GM15510 (cell line): ENCODE measurements around the gene FBL.

Experiments used
- POLR2A ChIP-seq: IDR thresholded peaks from 3 replicates; pipeline ENCODE4 v1.6.1; 2011; ENCODE audit warnings: borderline replicate concordance; ENCODE audit not compliant: insufficient read length; ENCODE audit errors: extremely low read depth

FBL gene

DNA sequence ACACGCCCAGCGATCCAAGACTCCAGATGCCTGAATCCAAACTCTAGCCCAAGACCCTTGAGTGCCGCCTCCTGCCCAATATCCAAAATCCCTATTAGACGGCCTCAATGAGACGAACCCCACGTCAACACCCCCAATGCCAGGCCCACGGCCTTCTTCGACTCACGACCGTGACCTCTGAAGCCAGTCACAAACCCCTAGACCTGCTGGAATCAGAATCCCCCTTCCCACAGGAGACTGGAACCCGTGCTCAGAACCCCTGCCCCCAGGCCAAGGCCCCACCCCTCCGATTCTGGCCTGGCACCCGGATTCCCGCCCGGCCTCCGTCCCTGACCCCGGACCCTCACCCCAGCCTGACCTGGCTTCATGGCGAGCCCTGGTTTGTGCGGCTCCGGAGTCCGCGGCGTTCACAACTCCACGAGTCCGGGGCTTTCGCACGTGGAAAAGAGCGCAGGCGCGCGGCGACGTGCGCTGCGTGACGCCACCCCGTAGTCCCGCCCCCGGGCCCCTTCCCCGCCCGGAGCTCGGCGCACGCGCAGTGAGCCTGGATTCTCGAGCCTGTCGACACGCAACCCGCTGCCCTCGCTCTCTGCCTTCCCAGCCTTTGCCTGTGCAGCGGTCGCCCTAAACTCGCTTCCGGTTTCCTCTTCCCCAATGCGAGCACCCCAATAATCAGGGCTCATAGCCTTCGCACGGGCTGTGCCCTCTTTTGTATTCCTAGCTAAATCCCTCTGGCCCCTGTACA lies at the start of gene FBL:
FBL (minus strand) TSS at position 447 of the 745 bp plus-strand sequence; CDS start at position 368, 79 bp downstream.
- peak; percentile 91 for TF ChIP-seq POLR2A

DNA sequence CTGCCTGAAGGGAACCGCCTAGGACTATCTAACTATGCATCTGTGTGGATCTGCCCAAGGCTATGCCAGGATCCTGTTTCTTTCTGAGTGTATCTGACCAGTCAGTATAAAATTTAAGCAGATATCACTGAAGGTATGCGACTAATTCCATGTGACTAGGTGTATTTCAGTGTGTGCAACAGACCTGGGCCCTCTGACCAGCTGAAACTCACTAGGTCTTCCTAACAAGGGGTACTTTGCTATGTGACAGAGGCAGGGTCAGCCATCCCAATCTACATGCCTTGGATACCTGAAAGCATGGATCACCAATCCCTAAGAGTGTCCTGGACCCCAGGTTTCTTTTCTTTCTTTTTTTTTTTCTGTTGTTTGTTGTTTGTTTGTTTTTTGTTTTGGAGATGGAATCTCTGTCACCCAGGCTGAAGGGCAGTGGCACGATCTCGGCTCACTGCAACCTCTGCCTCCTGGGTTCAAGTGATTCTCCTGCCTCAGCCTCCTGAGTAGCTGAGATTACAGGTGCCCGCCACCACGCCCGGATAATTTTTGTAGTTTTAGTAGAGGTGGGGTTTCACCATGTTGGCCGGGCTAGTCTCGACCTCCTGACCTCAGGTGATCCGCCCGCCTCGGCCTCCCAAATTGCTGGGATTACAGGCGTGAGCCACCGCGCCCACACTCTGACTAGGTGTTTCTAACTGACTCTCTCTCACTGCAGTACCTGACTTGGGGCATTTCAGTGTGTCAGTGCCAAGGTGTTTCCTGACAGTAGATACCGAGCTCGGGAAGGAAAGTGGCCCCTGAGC lies 44.8 kb upstream of the FBL start:
- TF ChIP-seq POLR2A, result no peak

- TF ChIP-seq POLR2A, result no peak
These were observed 32.2 kb upstream of the FBL start for GRCh38 chr19:39878398-39878797.

DNA sequence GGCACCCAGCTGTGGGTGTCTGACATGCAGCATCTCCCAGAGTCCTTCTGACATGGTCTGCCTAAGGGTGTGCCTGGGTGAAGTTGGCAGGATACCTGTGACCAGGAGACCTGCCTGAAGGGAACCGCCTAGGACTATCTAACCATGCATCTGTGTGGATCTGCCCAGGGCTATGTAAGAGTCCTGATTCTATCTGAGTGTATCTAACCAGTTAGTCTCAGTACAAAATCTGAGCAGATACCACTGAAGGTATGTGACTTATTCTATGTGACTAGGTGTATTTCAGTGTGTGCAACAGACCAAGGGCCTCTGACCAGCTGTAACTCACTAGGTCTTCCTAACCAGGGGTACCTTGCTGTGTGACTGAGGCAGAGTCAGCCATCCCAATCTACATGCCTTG lies 28.2 kb upstream of the FBL start:
- TF ChIP-seq POLR2A, result no peak

DNA sequence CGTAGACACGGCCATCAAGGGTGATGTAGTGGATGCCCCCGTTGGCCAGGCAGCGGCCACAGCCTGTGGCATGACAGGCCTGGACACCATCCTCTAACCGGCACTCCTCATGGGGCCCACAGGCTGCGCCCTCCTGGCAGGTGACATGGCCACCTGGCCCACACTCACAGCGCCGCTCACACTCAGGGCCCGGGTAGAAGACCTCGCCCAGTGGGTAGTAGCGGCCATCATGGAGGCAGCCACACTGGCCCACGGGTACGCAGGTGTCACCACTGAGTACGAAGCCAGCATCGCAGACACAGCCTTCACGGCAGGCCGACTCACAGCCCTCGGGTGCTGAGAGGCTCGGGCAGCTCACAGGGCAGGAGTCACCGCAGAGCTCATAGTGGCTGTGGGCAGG lies 27.2 kb upstream of the FBL start:
- TF ChIP-seq POLR2A, result no peak

DNA sequence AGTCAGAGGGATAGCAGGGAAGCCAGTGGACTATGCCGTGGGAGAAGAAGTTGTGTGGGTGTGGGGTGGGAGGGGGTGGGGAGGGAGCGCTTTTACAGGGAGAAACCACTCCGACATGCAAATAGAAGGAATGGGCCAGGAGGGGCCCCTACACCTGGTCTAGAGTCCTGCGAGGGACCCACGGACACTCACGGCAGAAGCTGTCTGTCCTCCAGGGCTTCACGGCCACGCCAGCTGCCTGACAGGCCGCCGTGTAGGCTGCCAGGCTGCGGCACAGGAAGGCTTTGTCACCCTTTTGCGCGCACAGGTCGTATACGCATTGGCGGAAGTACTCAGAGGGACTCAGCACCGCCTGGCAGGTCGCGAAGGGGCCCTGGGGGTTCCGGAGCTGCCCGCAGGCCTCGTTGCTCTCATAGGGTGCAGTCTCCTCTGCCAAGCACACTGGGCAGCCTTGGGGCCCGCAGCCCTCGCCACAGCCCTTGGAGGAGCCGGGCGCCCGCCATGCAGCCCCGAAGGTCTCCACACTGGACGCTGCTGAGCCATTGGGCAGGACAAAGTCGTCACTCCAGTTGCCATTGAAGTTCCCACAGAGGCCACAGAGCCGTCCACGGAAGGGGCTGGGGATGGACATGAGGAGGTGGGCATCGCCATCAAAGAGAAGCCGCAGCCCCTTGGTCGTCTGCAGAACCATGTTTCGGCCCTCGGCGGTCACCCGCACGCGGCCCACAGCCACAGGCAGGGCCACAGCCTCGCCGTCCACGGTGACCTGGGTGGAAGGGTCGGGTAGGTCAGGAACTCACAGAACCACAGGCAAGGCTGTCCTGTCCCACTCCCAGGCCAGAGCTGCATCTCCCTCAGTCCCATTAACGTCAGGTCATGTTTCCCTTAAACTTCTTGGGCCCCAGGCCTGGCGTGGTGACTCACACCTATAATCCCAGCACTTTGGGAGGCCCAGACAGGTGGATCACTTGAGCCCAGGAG lies 26.0 kb upstream of the FBL start:
- no peak for TF ChIP-seq POLR2A

DNA sequence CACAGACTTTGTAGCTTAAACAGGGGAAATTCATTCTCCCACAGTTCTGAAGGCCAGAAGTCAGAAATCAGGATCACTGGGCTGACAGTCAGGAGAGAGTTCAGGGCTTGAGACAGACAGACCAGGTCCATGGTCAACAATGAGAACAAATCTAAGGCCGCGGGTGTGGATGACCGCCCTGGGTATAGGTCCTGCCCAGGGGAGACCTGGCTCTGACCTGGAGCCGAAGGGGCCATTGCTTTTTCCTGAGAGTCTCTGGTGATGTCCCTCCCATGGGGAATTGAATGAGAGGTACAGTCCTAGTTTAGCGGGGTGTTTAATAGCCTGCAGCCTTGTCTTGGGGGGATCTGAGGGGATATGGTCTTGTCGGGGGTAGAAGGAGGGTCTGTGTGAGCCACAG lies 25.2 kb upstream of the FBL start:
- TF ChIP-seq POLR2A, result no peak

- TF ChIP-seq POLR2A, result no peak
These were observed 24.2 kb upstream of the FBL start for GRCh38 chr19:39870171-39870971.

GRCh38 chr19:39867952-39868351 lies 21.8 kb upstream of the FBL start:
- TF ChIP-seq POLR2A, result no peak

DNA sequence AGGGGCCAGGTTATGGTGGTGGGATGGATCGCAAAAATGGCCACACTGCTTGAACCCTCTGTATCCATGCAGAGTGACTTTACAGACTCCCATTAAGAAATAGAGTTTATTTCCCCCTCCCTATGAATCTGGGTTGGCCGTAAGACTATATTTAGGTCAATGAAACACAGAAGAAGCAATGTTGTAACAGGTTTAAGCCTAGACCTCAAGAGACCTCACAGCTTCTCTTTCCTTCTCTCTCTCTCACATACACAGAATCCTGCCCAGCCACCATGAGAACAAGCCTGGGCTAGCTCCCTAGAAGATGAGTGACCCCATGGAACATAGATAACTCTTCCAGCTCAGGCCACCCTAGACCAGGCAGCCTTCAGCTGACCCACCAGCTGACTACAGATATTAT lies 21.0 kb upstream of the FBL start:
- no peak for TF ChIP-seq POLR2A

- no peak for TF ChIP-seq POLR2A
These were observed 19.8 kb upstream of the FBL start for GRCh38 chr19:39865953-39866352.

DNA sequence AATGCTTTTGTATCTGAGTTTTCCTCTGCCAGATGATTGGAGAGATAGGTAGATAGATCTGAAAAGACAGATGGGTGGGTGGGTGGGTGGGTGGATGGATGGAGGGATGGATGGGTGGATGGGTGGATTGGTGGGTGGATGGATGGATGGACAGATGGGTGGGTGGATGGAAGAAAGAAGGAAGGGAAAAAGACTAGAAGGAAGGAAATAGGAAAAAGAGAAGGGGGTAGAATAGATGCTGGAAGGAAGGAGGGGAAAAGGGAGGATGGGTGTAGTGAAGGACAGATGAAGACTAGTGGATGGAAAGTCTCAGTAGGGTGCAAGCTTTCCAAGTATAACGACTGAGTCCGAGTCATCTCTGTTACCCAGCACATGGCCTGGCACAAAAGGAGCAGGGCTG lies 19.0 kb upstream of the FBL start:
- no peak for TF ChIP-seq POLR2A

GRCh38 chr19:39864118-39864517 lies 17.9 kb upstream of the FBL start:
- no peak for TF ChIP-seq POLR2A

- TF ChIP-seq POLR2A, result no peak
These were observed 12.4 kb upstream of the FBL start for GRCh38 chr19:39858541-39858940.
